SK-N-DZ (cell line): ENCODE data around the gene RIPK4. TPM values are rescaled to one million over a fixed set of nuclear protein-coding genes. Genes with fewer than 3 reads are reported as not detected.

Experiments
- DNase-seq: peaks from one replicate; pipeline ENCODE4 v3.0.0-alpha.2; 2015; ENCODE audit warnings: low spot score
- polyA plus RNA-seq, 2 experiments: library from polyadenylated mRNA; depleted of rRNA; stranded (reverse); fragments of >200 nt; gene quantifications; 2 replicates each; pipeline ENCODE4 v1.2.3, GENCODE V29; 2014

The RIPK4 gene
- polyA plus RNA-seq (2014; cell fraction: cytosol; rRNA removed): not detected in 2 replicates
- polyA plus RNA-seq (2014; cell fraction: nucleus; rRNA removed): not detected in 2 replicates

GRCh38 chr21:41766883-41767605, at the start of gene RIPK4:
Gene RIPK4, minus strand, starts transcription at chr21:41767052. Its CDS starts 11 bp downstream, at chr21:41767041.
- DNase-seq: no peak

- no peak for DNase-seq
Observed at GRCh38 chr21:41815652-41816582, 49.1 kb upstream of the RIPK4 start.

- DNase-seq: no peak
Observed at GRCh38 chr21:41813226-41813625, 46.4 kb upstream of the RIPK4 start.

- DNase-seq: no peak
Observed at GRCh38 chr21:41812679-41813078, 45.8 kb upstream of the RIPK4 start.

- DNase-seq: no peak
Observed at GRCh38 chr21:41810597-41810932, 43.7 kb upstream of the RIPK4 start.

GRCh38 chr21:41809891-41810596, 43.2 kb upstream of the RIPK4 start:
- no peak for DNase-seq

- DNase-seq: no peak
Observed at GRCh38 chr21:41808846-41809245, 42.0 kb upstream of the RIPK4 start.

- DNase-seq: no peak
Observed at GRCh38 chr21:41808094-41808493, 41.2 kb upstream of the RIPK4 start.

- DNase-seq: no peak
Observed at GRCh38 chr21:41806773-41807172, 39.9 kb upstream of the RIPK4 start.

- DNase-seq: no peak
Observed at GRCh38 chr21:41805643-41806042, 38.8 kb upstream of the RIPK4 start.

GRCh38 chr21:41805038-41805437, 38.2 kb upstream of the RIPK4 start:
- no peak for DNase-seq

GRCh38 chr21:41804381-41804780, 37.5 kb upstream of the RIPK4 start:
- no peak for DNase-seq

GRCh38 chr21:41803316-41803715, 36.5 kb upstream of the RIPK4 start:
- DNase-seq: no peak

- no peak for DNase-seq
Observed at GRCh38 chr21:41802684-41803083, 35.8 kb upstream of the RIPK4 start.

GRCh38 chr21:41802198-41802584, 35.3 kb upstream of the RIPK4 start:
- DNase-seq: no peak

GRCh38 chr21:41801321-41802197, 34.7 kb upstream of the RIPK4 start:
- no peak for DNase-seq

- no peak for DNase-seq
Observed at GRCh38 chr21:41800425-41801320, 33.8 kb upstream of the RIPK4 start.

GRCh38 chr21:41799763-41800162, 32.9 kb upstream of the RIPK4 start:
- DNase-seq: no peak

- no peak for DNase-seq
Observed at GRCh38 chr21:41798326-41798725, 31.5 kb upstream of the RIPK4 start.

GRCh38 chr21:41796476-41797080, 29.7 kb upstream of the RIPK4 start:
- no peak for DNase-seq
